Thyroid gland (tissue), 4 donors: ENCODE data around the gene ARIH2.

Experiments
- CTCF ChIP-seq, 6 experiments: fragments of 200-600 bp in 3 of 6; fragments of 450-650 bp in 3 of 6; sonication (generic) in 3 of 6; IDR thresholded peaks; one replicate each; pipeline ENCODE4 v1.5.1; 2016 to 2019; ENCODE audit warnings: antibody characterized with exemption in 6 of 6, mild to moderate bottlenecking in 2 of 6, inconsistent platforms in 1 of 6, moderate library complexity in 1 of 6
- POLR2A ChIP-seq, 2 donors: fragments of 450-650 bp; IDR thresholded peaks; one replicate each; pipeline ENCODE4 v1.6.1; 2017; ENCODE audit warnings: antibody characterized with exemption in 2 of 2, mild to moderate bottlenecking in 2 of 2, moderate library complexity in 1 of 2

- peak; percentile 54 to 95 for TF ChIP-seq POLR2A (IDR thresholded peaks at IDR 0.05)
- peak in 2 of 6 experiments; percentile 16 to 32 for TF ChIP-seq CTCF (IDR thresholded peaks at IDR 0.05)
Measured at GRCh38 chr3:49028673-49029562, 110.3 kb downstream of the ARIH2 start, which contains the start of gene IMPDH2.
